ENCODE results near the gene SUPT16H. TPM values are rescaled to one million over a fixed set of nuclear protein-coding genes. Genes with fewer than 3 reads are reported as not detected.

SUPT16H gene
- total and polyA plus RNA-seq, 2 of the 8 experiments (the other 6 are each of a cell fraction or from before 2014, with no cell fraction given) = 138 to 201 TPM

DNA sequence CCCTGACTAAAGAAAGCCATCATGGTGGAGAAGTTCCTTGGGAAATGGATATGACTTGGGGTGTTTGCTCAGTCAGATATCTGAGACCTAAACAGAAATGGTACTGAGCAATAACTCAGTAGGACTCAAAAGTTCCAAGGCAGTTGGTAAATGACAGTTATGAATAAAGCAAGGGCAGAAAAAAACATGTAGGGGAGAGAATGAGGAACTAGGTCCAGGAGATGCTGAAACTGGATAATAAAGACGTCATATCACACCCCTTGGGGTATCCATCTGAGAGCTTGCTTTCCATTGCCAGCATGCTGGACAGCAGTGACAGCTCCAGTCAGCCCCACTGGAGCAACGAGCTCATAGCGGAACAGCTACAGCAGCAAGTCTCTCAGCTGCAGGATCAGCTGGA, 66.4 kb downstream of the SUPT16H start (continued):
- no peak for TF ChIP-seq PHF8 (conservative IDR thresholded peaks at IDR 0.05; ENCODE audit: low read depth, low read length)
- TF ChIP-seq SIX5 (IDR thresholded peaks at IDR 0.05; ENCODE audit: low read depth, low read length) = no peak
- no peak for TF ChIP-seq RAD21 (IDR thresholded peaks at IDR 0.05 in 1 of 2, conservative IDR thresholded peaks at IDR 0.05 in 1 of 2; ENCODE audit: low read depth in 2 of 2, low read length in 2 of 2)
- no peak for TF ChIP-seq SIRT6 (IDR thresholded peaks at IDR 0.05; ENCODE audit: low read length)
